ENCODE results near the gene DGKK.

Gene DGKK

DNA sequence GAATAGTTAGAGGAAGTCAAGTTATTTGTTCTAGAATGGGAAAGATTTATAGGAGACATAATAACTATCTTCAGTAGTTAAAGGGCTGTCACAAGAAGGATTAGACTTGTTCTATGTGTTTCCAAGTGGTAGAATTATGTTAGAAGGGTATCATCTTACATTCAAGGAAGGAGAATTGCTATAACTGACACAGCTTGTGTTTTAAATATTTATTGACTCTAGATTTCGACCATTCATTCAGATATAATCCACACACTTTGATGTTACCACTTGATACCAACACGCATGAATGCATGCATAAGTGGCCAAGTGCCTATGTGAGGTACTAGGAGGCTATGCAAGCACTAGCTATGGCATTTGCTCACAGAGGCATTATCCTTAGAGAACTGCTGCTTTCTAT, 143.4 kb downstream of the DGKK start:
- DNase-seq (ENCODE audit: insufficient read length, low spot score) (no peak), FAIRE-seq (no peak)
- TF ChIP-seq, protein P1, sequence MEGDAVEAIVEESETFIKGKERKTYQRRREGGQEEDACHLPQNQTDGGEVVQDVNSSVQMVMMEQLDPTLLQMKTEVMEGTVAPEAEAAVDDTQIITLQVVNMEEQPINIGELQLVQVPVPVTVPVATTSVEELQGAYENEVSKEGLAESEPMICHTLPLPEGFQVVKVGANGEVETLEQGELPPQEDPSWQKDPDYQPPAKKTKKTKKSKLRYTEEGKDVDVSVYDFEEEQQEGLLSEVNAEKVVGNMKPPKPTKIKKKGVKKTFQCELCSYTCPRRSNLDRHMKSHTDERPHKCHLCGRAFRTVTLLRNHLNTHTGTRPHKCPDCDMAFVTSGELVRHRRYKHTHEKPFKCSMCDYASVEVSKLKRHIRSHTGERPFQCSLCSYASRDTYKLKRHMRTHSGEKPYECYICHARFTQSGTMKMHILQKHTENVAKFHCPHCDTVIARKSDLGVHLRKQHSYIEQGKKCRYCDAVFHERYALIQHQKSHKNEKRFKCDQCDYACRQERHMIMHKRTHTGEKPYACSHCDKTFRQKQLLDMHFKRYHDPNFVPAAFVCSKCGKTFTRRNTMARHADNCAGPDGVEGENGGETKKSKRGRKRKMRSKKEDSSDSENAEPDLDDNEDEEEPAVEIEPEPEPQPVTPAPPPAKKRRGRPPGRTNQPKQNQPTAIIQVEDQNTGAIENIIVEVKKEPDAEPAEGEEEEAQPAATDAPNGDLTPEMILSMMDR (IDR thresholded peaks at IDR 0.05; ENCODE audit: insufficient read depth, missing control alignments) = no peak
